H1 (cell line): Measurements from ENCODE around the gene RHBDF2. TPM values are rescaled to one million over a fixed set of nuclear protein-coding genes. Genes with fewer than 3 reads are reported as not detected.
A peak's percentile ranks its signal among the peaks of the same experiment; 100 is the strongest.

Experiments used
- CTCF ChIA-PET: fragments of 300-600 bp; sonication (Branson Sonifier 250); formaldehyde crosslinking; loops from one replicate; lab custom pipeline; 2021; ENCODE audit not compliant: partially characterized antibody; lab: Charles Lee
- POLR2A ChIA-PET: fragments of 300-600 bp; sonication (Branson Sonifier 250); formaldehyde crosslinking; loops from one replicate; lab custom pipeline; 2021; ENCODE audit warnings: inconsistent platforms; ENCODE audit not compliant: partially characterized antibody; lab: Charles Lee
- DNase-seq, 2 experiments: peaks; one replicate each; pipeline versions ENCODE4 v3.0.0 to v3.0.0-alpha.2; 2010 to 2022; ENCODE audit warnings: low spot score in 2 of 2, low read depth in 1 of 2, mixed read lengths in 1 of 2
- FAIRE-seq: peaks from 2 replicates; lab custom pipeline; 2011; peaks lifted over from hg19 to GRCh38; lab: Jason Lieb, UNC
- H2AFZ ChIP-seq: 2 replicates; pipeline ENCODE4 v1.8.1; 2012; ENCODE audit warnings: low read length, inconsistent platforms
- H2AK5ac ChIP-seq: 2 replicates; pipeline ENCODE4 v1.6.1; 2013; ENCODE audit warnings: low read depth, low read length
- H2BK120ac ChIP-seq: replicated peaks from 2 replicates; pipeline ENCODE3; 2013; ENCODE audit warnings: low read depth, low read length, inconsistent platforms
- H2BK12ac ChIP-seq: 2 replicates; pipeline ENCODE4 v1.6.1; 2013; ENCODE audit warnings: low read depth, low read length
- H2BK15ac ChIP-seq: 2 replicates; pipeline ENCODE4 v1.6.1; 2013; ENCODE audit warnings: low read length
- H2BK20ac ChIP-seq: 2 replicates; pipeline ENCODE4 v1.6.1; 2013; ENCODE audit warnings: low read length
- H2BK5ac ChIP-seq: 2 replicates; pipeline ENCODE4 v1.6.1; 2013; ENCODE audit warnings: low read depth, low read length
- H3K14ac ChIP-seq: 2 replicates; pipeline ENCODE4 v1.6.1; 2013; ENCODE audit warnings: inconsistent platforms; ENCODE audit not compliant: insufficient read length
- H3K18ac ChIP-seq: 2 replicates; pipeline ENCODE4 v1.6.1; 2013; ENCODE audit warnings: low read length; ENCODE audit errors: extremely low read depth
- H3K23ac ChIP-seq: 2 replicates; pipeline ENCODE4 v1.6.1; 2013; ENCODE audit warnings: inconsistent platforms; ENCODE audit not compliant: insufficient read length
- H3K23me2 ChIP-seq: 2 replicates; pipeline ENCODE4 v1.6.1; 2013; ENCODE audit warnings: low read depth, low read length
- H3K27ac ChIP-seq: 2 replicates; pipeline ENCODE4 v1.6.1; 2011; ENCODE audit warnings: low read depth, low read length, inconsistent platforms
- H3K27me3 ChIP-seq, 4 experiments: replicated peaks in 1 of 4; 1 replicate in 1 of 4; 2 replicates in 3 of 4; pipeline versions ENCODE4 v1.6.1 to v1.8.1; 2011 to 2013; ENCODE audit warnings: low read length in 3 of 4, mild to moderate bottlenecking in 3 of 4, inconsistent platforms in 2 of 4, mixed read lengths in 2 of 4, moderate library complexity in 1 of 4; ENCODE audit not compliant: control insufficient read depth in 3 of 4, insufficient read depth in 3 of 4; ENCODE audit errors: extremely low read depth in 1 of 4
- H3K36me3 ChIP-seq, 4 experiments: 2 replicates each; pipeline versions ENCODE4 v1.6.1 to v1.8.1; 2011 to 2013; ENCODE audit warnings: mild to moderate bottlenecking in 4 of 4, low read length in 3 of 4, moderate library complexity in 2 of 4, control low read depth in 1 of 4, inconsistent platforms in 1 of 4; ENCODE audit not compliant: insufficient read depth in 4 of 4, control insufficient read depth in 2 of 4
- H3K4ac ChIP-seq: replicated peaks from 2 replicates; pipeline ENCODE3; 2013; ENCODE audit warnings: low read length, low read depth, mixed read lengths, inconsistent platforms; ENCODE audit not compliant: insufficient read length
- H3K4me1 ChIP-seq, 4 experiments: replicated peaks in 1 of 4; 1 replicate in 1 of 4; 2 replicates in 3 of 4; pipeline versions ENCODE4 v1.6.1 to v1.8.1; 2011 to 2013; ENCODE audit warnings: low read length in 3 of 4, inconsistent platforms in 2 of 4, mixed read lengths in 1 of 4; ENCODE audit not compliant: insufficient read depth in 4 of 4, control insufficient read depth in 3 of 4
- H3K4me2 ChIP-seq, 2 experiments: 2 replicates each; pipeline versions ENCODE4 v1.6.1 to v1.8.1; 2011 to 2013; ENCODE audit warnings: low read depth in 2 of 2, low read length in 2 of 2, control low read depth in 1 of 2, inconsistent platforms in 1 of 2, mild to moderate bottlenecking in 1 of 2; ENCODE audit not compliant: insufficient read depth in 1 of 2
- H3K4me3 ChIP-seq, 4 experiments: fragments of 200-600, 300-600 bp in 1 of 4; sonication (generic), shearing (Covaris generic), sonication (Bioruptor Twin) in 1 of 4; 2 replicates each; pipeline versions ENCODE4 v1.5.1 to v1.8.1; 2011 to 2016; ENCODE audit warnings: low read length in 4 of 4, low read depth in 3 of 4, control low read depth in 2 of 4, inconsistent platforms in 2 of 4, mild to moderate bottlenecking in 2 of 4, mixed read lengths in 1 of 4, moderate library complexity in 1 of 4; ENCODE audit not compliant: insufficient read depth in 2 of 4; ENCODE audit errors: extremely low read depth in 1 of 4
- H3K56ac ChIP-seq: replicated peaks from 2 replicates; pipeline ENCODE3; 2013; ENCODE audit warnings: low read depth, mild to moderate bottlenecking, mixed read lengths, low read length, inconsistent platforms; ENCODE audit not compliant: insufficient read length
- H3K79me1 ChIP-seq: 2 replicates; pipeline ENCODE4 v1.6.1; 2013; ENCODE audit warnings: low read depth, low read length, control low read depth
- H3K79me2 ChIP-seq, 2 experiments: 2 replicates each; pipeline versions ENCODE4 v1.6.1 to v1.8.1; 2012 to 2013; ENCODE audit warnings: low read length in 2 of 2, mild to moderate bottlenecking in 2 of 2, inconsistent platforms in 1 of 2; ENCODE audit not compliant: insufficient read depth in 2 of 2, control insufficient read depth in 1 of 2
- H3K9ac ChIP-seq, 4 experiments: replicated peaks in 1 of 4; 1 replicate in 1 of 4; 2 replicates in 3 of 4; pipeline versions ENCODE4 v1.6.1 to v1.8.1; 2011 to 2013; ENCODE audit warnings: low read depth in 3 of 4, low read length in 3 of 4, control low read depth in 2 of 4, mild to moderate bottlenecking in 2 of 4, moderate library complexity in 2 of 4, inconsistent platforms in 1 of 4; ENCODE audit errors: extremely low read depth in 1 of 4
- H3K9me3 ChIP-seq, 2 experiments: 2 replicates each; pipeline versions ENCODE4 v1.6.1 to v1.8.1; 2012 to 2013; ENCODE audit warnings: mild to moderate bottlenecking in 2 of 2, moderate library complexity in 2 of 2, control low read depth in 1 of 2, inconsistent platforms in 1 of 2, low read depth in 1 of 2, low read length in 1 of 2, mixed read lengths in 1 of 2; ENCODE audit not compliant: insufficient read depth in 2 of 2
- H4K20me1 ChIP-seq, 2 experiments: replicated peaks in 1 of 2; 2 replicates each; pipeline versions ENCODE3 to v1.8.1; 2011 to 2013; ENCODE audit warnings: inconsistent platforms in 2 of 2, low read length in 2 of 2, mild to moderate bottlenecking in 1 of 2; ENCODE audit not compliant: insufficient read depth in 2 of 2, control insufficient read depth in 1 of 2
- H4K5ac ChIP-seq: 2 replicates; pipeline ENCODE4 v1.6.1; 2013; ENCODE audit warnings: low read length, low read depth, mixed read lengths, inconsistent platforms; ENCODE audit not compliant: insufficient read length
- H4K8ac ChIP-seq: 2 replicates; pipeline ENCODE4 v1.8.0; 2013; ENCODE audit warnings: mild to moderate bottlenecking, moderate library complexity, low read length, inconsistent platforms; ENCODE audit not compliant: insufficient read depth; ENCODE audit errors: extremely low read depth
- H4K91ac ChIP-seq: replicated peaks from 2 replicates; pipeline ENCODE3; 2013; ENCODE audit warnings: low read length, mixed read lengths, inconsistent platforms; ENCODE audit not compliant: insufficient read length
- CBX8 ChIP-seq: fragments of 300-800, 300-1000 bp; sonication (generic); IDR thresholded peaks from 2 replicates; pipeline ENCODE4 v1.7.1; 2016; ENCODE audit warnings: low read depth, low read length, borderline replicate concordance
- CHD1 ChIP-seq: IDR thresholded peaks from 2 replicates; pipeline ENCODE4 v1.6.1; 2012; ENCODE audit warnings: low read depth, low read length, improper control_type of control experiment
- CREB1 ChIP-seq: IDR thresholded peaks from 2 replicates; pipeline ENCODE4 v1.6.1; 2012; ENCODE audit warnings: inconsistent platforms
- HDAC6 ChIP-seq: IDR thresholded peaks from one replicate; pipeline ENCODE4 v1.7.1; 2012; ENCODE audit warnings: low read depth, mild to moderate bottlenecking, inconsistent platforms, low read length, moderate library complexity
- KDM1A ChIP-seq: fragments of 200-600, 300-600 bp; sonication (generic); IDR thresholded peaks from 2 replicates; pipeline ENCODE4 v1.7.1; 2016; ENCODE audit warnings: mild to moderate bottlenecking, low read length, borderline replicate concordance
- RBBP5 ChIP-seq: IDR thresholded peaks from 2 replicates; pipeline ENCODE4 v1.7.1; 2012; ENCODE audit warnings: low read depth, mild to moderate bottlenecking, inconsistent platforms, low read length, moderate library complexity, borderline replicate concordance
- SUZ12 ChIP-seq: fragments of 200-600 bp; sonication (generic); IDR thresholded peaks from 2 replicates; pipeline ENCODE4 v1.6.1; 2012; ENCODE audit warnings: mild to moderate bottlenecking, inconsistent platforms, low read length, moderate library complexity, mixed read lengths
- TCF12 ChIP-seq: IDR thresholded peaks from 2 replicates; pipeline ENCODE4 v1.6.1; 2011; ENCODE audit warnings: low read depth, mild to moderate bottlenecking, low read length
- WGBS, 2 experiments: shearing (Covaris generic) in 1 of 2; methylation state at CpG; one replicate each; pipeline versions ENCODE4 v1.1.6 to v1.1.7; 2013 to 2015; ENCODE audit warnings: low lambda C conversion rate in 2 of 2, mixed read lengths in 2 of 2, inconsistent platforms in 1 of 2, low coverage in 1 of 2, missing lambda C conversion rate in 1 of 2; ENCODE audit not compliant: insufficient replicate concordance in 2 of 2, insufficient coverage in 1 of 2, insufficient read length in 1 of 2; ENCODE audit errors: extremely low coverage in 1 of 2, missing lambda C conversion rate in 1 of 2; 5-methylcytosine and 5-hydroxymethylcytosine counted together
- polyA plus RNA-seq, 7 experiments: library from polyadenylated mRNA; depleted of rRNA in 3 of 7; stranded (reverse) in 5 of 7; unstranded in 2 of 7; fragments of >200 nt in 5 of 7; fragments of 200-250 nt in 2 of 7; gene quantifications; 1 replicate in 5 of 7; 2 replicates in 1 of 7; 4 replicates in 1 of 7; pipeline versions ENCODE4 v1.2.1 to v1.2.3, GENCODE V29; 2011 to 2013; ENCODE audit warnings: missing spikeins in 2 of 7, mixed read lengths in 2 of 7
- total RNA-seq: library from RNA; stranded (reverse); fragmentation: NEBNext Ultra II Directional; extraction: Animal tissue kit (Norgen Biotek cat#: 25700); gene quantifications from 2 replicates; pipeline ENCODE4 v1.2.1, GENCODE V29; 2021
- TF ChIP-seq, protein P1 (sequence below): IDR thresholded peaks from 2 replicates; pipeline ENCODE4 v1.6.1; 2012; ENCODE audit warnings: inconsistent platforms

The RHBDF2 gene
- total and polyA plus RNA-seq, 2 of the 8 experiments (the other 6 are each of a cell fraction or from before 2014, with no cell fraction given) = 21.2 to 25.9 TPM

DNA sequence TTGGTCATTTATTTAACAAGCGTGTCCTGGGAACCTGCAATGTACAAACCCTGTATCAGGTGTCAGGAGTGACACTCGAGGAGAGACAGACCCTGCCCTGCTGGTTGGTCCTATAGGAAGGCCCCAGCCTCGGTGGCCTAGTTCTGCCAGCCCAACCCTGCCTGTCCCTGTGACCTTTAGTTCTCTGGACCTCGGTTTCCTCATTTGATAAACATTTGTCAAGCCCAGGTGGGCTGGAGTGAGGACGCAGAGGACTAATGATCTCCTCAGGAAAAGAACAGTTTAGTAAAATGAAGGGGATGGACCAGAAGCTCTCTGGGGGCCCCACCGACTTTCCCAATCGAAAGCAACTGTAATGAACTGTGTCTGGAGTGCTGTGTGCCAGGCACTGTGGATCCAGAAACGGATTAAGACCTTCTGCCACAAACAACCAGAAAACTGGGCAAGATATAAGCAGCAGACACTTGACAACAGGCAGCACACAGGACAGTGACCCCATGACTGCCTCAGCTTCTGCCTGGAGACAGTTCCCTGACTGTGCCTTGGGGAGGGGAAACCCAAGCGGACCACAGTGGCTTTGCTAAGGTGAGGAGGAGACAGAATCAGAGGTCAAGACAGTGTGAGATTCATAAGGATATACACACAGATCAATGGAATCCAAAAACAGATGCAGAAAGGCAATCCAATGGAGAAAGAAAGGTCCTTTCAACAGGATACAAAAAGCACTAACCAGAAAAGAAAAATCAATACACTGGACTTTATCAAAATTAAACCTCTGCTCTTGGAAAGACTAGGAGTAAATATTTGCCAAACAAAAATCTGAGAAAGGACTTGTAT is 47.4 kb upstream of the RHBDF2 start:
- Histone ChIP-seq H2BK120ac (peak overlapping the region; percentile 38), H2BK15ac (no peak overlapping the region), H3K9ac (no peak overlapping the region), H3K4me2 (no peak overlapping the region), H3K27ac (no peak overlapping the region), H4K8ac (no peak overlapping the region), H2BK20ac (no peak overlapping the region), H3K79me2 (no peaks in the 10 kb centered on the region; a peak in 1 of 4 replicates), H3K9me3 (no peaks in the 10 kb centered on the region), H2AK5ac (peak overlapping the region; percentile 76; the same call in 1 of the 2 replicates), H2BK12ac (peak overlapping the region; percentile 80; the same call in 1 of the 2 replicates), H4K5ac (no peak overlapping the region), H2BK5ac (no peak overlapping the region), H3K23ac (no peak overlapping the region), H4K20me1 (peaks cover 0 to 7% of the 10 kb centered on the region in 2 experiments), H3K4me3 (no peak overlapping the region), H3K79me1 (no peaks in the 10 kb centered on the region), H3K4me1 (peaks cover 4 to 26% (median 10%) of the 10 kb centered on the region in 4 experiments; a peak in 6 of 7 replicates), H3K4ac (no peak overlapping the region), H3K56ac (no peak overlapping the region), H3K23me2 (peaks cover 6% of the 10 kb centered on the region; the same call in 1 of the 2 replicates), H4K91ac (no peak overlapping the region), H3K18ac (no peak overlapping the region), H3K27me3 (no peaks in the 10 kb centered on the region), H3K36me3 (no peaks in the 10 kb centered on the region), H2AFZ (no peak overlapping the region), H3K14ac (no peak overlapping the region)
- WGBS, 2 experiments = 78% methylated on average over 9 of the region's 9 CpGs; no CpG with 5 or more reads in 1 of the 2 experiments
- FAIRE-seq = no peak
- ChIA-PET CTCF (interaction anchor here (0.5 to 5.2 kb wide), 11 partner anchors 9 to 712 kb away, joined by 3 to 39 read pairs (median 3); no protein-coding TSS in a partner anchor), POLR2A (interaction anchor here (0.7 to 2.1 kb wide), 4 partner anchors 8 to 19 kb away, joined by 4 to 8 read pairs (median 4); partner anchors contain the start of gene PRCD)
- no peak for DNase-seq
- TF ChIP-seq HDAC6 (no peak), RBBP5 (no peak), SUZ12 (no peak), CHD1 (no peak), TCF12 (no peak), CBX8 (no peak), CREB1 (no peak), KDM1A (no peak)
- TF ChIP-seq, protein P1, sequence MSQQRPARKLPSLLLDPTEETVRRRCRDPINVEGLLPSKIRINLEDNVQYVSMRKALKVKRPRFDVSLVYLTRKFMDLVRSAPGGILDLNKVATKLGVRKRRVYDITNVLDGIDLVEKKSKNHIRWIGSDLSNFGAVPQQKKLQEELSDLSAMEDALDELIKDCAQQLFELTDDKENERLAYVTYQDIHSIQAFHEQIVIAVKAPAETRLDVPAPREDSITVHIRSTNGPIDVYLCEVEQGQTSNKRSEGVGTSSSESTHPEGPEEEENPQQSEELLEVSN = no peak
